IMR-90 (cell line): ENCODE results near the gene MYH6. TPM values are rescaled to one million over a fixed set of nuclear protein-coding genes. Genes with fewer than 3 reads are reported as not detected.

Experiments
- ATAC-seq: fragments of 200-7000 bp; cut with Tn5 transposase; 2 replicates; pipeline ENCODE4 v1.9.1; 2020; ENCODE audit warnings: low read depth, mild to moderate bottlenecking, moderate library complexity
- BruUV-seq: library from RNA; stranded (reverse); fragments of 400-500 nt; replicated peaks from 2 replicates; lab custom pipeline; 2021; lab: Mats Ljungman, UMichigan
- CTCF ChIA-PET: fragments of 300-600 bp; formaldehyde crosslinking; extraction: SDS; loops from one replicate; lab custom pipeline; 2021; ENCODE audit warnings: antibody characterized with exemption; lab: Yijun Ruan, JAX
- POLR2A ChIA-PET: fragments of 300-600 bp; sonication (Branson Sonifier 250); formaldehyde crosslinking; loops from one replicate; lab custom pipeline; 2022; ENCODE audit warnings: antibody characterized with exemption; ENCODE audit not compliant: unreplicated experiment; lab: Charles Lee
- DNase-seq: peaks from one replicate; pipeline ENCODE4 v3.0.0; 2013
- H2AFZ ChIP-seq: replicated peaks from 2 replicates; pipeline ENCODE3; 2013; ENCODE audit warnings: low read length, mild to moderate bottlenecking; ENCODE audit not compliant: poor library complexity
- H2AK5ac ChIP-seq: 2 replicates; pipeline ENCODE4 v1.6.1; 2013; ENCODE audit warnings: low read depth, low read length, inconsistent platforms
- H2AK9ac ChIP-seq: replicated peaks from 2 replicates; pipeline ENCODE3; 2013; ENCODE audit warnings: mild to moderate bottlenecking, low read depth, low read length, moderate library complexity; ENCODE audit not compliant: poor library complexity
- H2BK120ac ChIP-seq: 2 replicates; pipeline ENCODE4 v1.6.1; 2013; ENCODE audit warnings: low read depth, low read length, inconsistent platforms
- H2BK15ac ChIP-seq: 3 replicates; pipeline ENCODE4 v1.6.1; 2013; ENCODE audit warnings: low read depth, low read length, inconsistent platforms
- H2BK20ac ChIP-seq: 2 replicates; pipeline ENCODE4 v1.6.1; 2013; ENCODE audit warnings: low read depth, mild to moderate bottlenecking, inconsistent platforms, low read length, moderate library complexity
- H2BK5ac ChIP-seq: 2 replicates; pipeline ENCODE4 v1.6.1; 2013; ENCODE audit warnings: mild to moderate bottlenecking, low read depth, low read length, inconsistent platforms; ENCODE audit not compliant: poor library complexity, severe bottlenecking
- H3K14ac ChIP-seq: replicated peaks from 2 replicates; pipeline ENCODE4 v1.6.1; 2013; ENCODE audit warnings: low read depth, low read length, inconsistent platforms
- H3K18ac ChIP-seq: 2 replicates; pipeline ENCODE4 v1.6.1; 2013; ENCODE audit warnings: low read depth, low read length, control low read depth
- H3K23ac ChIP-seq: 2 replicates; pipeline ENCODE4 v1.6.1; 2013; ENCODE audit warnings: low read depth, low read length, inconsistent platforms
- H3K27ac ChIP-seq: 2 replicates; pipeline ENCODE4 v1.5.1; 2013; ENCODE audit warnings: mild to moderate bottlenecking, control low read depth, low read length; ENCODE audit not compliant: insufficient read depth
- H3K27me3 ChIP-seq: 2 replicates; pipeline ENCODE4 v1.6.1; 2013; ENCODE audit warnings: low read length; ENCODE audit not compliant: control insufficient read depth, insufficient read depth
- H3K36me3 ChIP-seq: 2 replicates; pipeline ENCODE4 v1.6.1; 2013; ENCODE audit warnings: low read length, mixed read lengths; ENCODE audit not compliant: control insufficient read depth, insufficient read depth
- H3K4ac ChIP-seq: 2 replicates; pipeline ENCODE4 v1.6.1; 2013; ENCODE audit warnings: low read depth, low read length, inconsistent platforms
- H3K4me1 ChIP-seq: 2 replicates; pipeline ENCODE4 v1.6.1; 2013; ENCODE audit warnings: low read length, mixed read lengths; ENCODE audit not compliant: control insufficient read depth, insufficient read depth
- H3K4me2 ChIP-seq: 2 replicates; pipeline ENCODE4 v1.6.1; 2013; ENCODE audit warnings: low read depth, mild to moderate bottlenecking, control low read depth, low read length, moderate library complexity
- H3K4me3 ChIP-seq: 2 replicates; pipeline ENCODE4 v1.5.1; 2013; ENCODE audit warnings: low read depth, mild to moderate bottlenecking, control low read depth, low read length, moderate library complexity; ENCODE audit not compliant: insufficient read depth
- H3K56ac ChIP-seq: 2 replicates; pipeline ENCODE4 v1.6.1; 2013; ENCODE audit warnings: low read length, inconsistent platforms; ENCODE audit not compliant: insufficient read depth; ENCODE audit errors: extremely low read depth
- H3K79me1 ChIP-seq, 2 experiments: 2 replicates each; pipeline ENCODE4 v1.6.1; 2013; ENCODE audit warnings: low read length in 2 of 2, inconsistent platforms in 1 of 2, low read depth in 1 of 2
- H3K9ac ChIP-seq: 2 replicates; pipeline ENCODE4 v1.6.1; 2013; ENCODE audit warnings: low read depth, low read length, control low read depth
- H3K9me1 ChIP-seq: 2 replicates; pipeline ENCODE4 v1.6.1; 2013; ENCODE audit warnings: low read length, inconsistent platforms; ENCODE audit not compliant: insufficient read depth
- H3K9me3 ChIP-seq: 2 replicates; pipeline ENCODE4 v1.6.1; 2013; ENCODE audit warnings: low read length; ENCODE audit not compliant: control insufficient read depth, insufficient read depth
- H4K20me1 ChIP-seq: 2 replicates; pipeline ENCODE4 v1.6.1; 2013; ENCODE audit warnings: low read length, inconsistent platforms; ENCODE audit not compliant: insufficient read depth
- H4K5ac ChIP-seq: 2 replicates; pipeline ENCODE4 v1.6.1; 2013; ENCODE audit warnings: mild to moderate bottlenecking, low read depth, low read length, control low read depth
- H4K8ac ChIP-seq, 2 experiments: 2 replicates each; pipeline ENCODE4 v1.6.1; 2013; ENCODE audit warnings: low read depth in 2 of 2, low read length in 2 of 2, control low read depth in 1 of 2, inconsistent platforms in 1 of 2
- H4K91ac ChIP-seq: 2 replicates; pipeline ENCODE4 v1.6.1; 2013; ENCODE audit warnings: low read depth, low read length, inconsistent platforms; ENCODE audit not compliant: insufficient read depth
- MAFK ChIP-seq: IDR thresholded peaks from 2 replicates; pipeline ENCODE4 v1.6.1; 2012; ENCODE audit warnings: low read depth, low read length, improper control_type of control experiment
- NFE2L2 ChIP-seq: fragments of 150-350 bp; IDR thresholded peaks from 2 replicates; pipeline ENCODE4 v1.6.1; 2016; ENCODE audit warnings: low read depth, mild to moderate bottlenecking, low read length
- WGBS, 2 experiments: methylation state at CpG; one replicate each; pipeline versions ENCODE4 v1.1.5 to v1.1.7; 2013; ENCODE audit warnings: missing lambda C conversion rate in 2 of 2; ENCODE audit not compliant: insufficient read length in 1 of 2; ENCODE audit errors: extremely low coverage in 2 of 2; 5-methylcytosine and 5-hydroxymethylcytosine counted together
- dilution Hi-C: fragments of 300-500 bp; cut with HindIII; formaldehyde crosslinking; loops from one replicate; pipeline ENCODE4 v1.14.3; 2018; ENCODE audit warnings: low sequenced_read_pairs; ENCODE audit not compliant: unreplicated experiment
- in situ Hi-C: fragments of 300-500 bp; cut with MboI; formaldehyde crosslinking; loops from 3 replicates; pipeline ENCODE4 v1.14.3; 2019; ENCODE audit warnings: low sequenced_read_pairs, inconsistent platforms, mixed read lengths
- intact Hi-C: fragments of 100-400 bp; cut with micrococcal nuclease; formaldehyde crosslinking; loops from 2 replicates; pipeline ENCODE4 v1.10.0; 2022
- polyA plus RNA-seq, 3 experiments: library from polyadenylated mRNA; depleted of rRNA; stranded (reverse); fragments of >200 nt; gene quantifications; 2 replicates each; pipeline ENCODE4 v1.2.3, GENCODE V29; 2012; ENCODE audit warnings: low replicate concordance in 1 of 3
- total RNA-seq: library from RNA; depleted of rRNA; stranded (reverse); fragments of >200 nt; gene quantifications from 2 replicates; pipeline ENCODE4 v1.2.3, GENCODE V29; 2012
- TF ChIP-seq, protein P1 (sequence below): fragments of 150-350 bp; IDR thresholded peaks from 2 replicates; pipeline ENCODE4 v1.6.1; 2016; ENCODE audit warnings: low read depth, mild to moderate bottlenecking, low read length, moderate library complexity, borderline replicate concordance

The MYH6 gene
- total and polyA plus RNA-seq, 2 of the 4 experiments (the other 2 are of a cell fraction): not detected

DNA sequence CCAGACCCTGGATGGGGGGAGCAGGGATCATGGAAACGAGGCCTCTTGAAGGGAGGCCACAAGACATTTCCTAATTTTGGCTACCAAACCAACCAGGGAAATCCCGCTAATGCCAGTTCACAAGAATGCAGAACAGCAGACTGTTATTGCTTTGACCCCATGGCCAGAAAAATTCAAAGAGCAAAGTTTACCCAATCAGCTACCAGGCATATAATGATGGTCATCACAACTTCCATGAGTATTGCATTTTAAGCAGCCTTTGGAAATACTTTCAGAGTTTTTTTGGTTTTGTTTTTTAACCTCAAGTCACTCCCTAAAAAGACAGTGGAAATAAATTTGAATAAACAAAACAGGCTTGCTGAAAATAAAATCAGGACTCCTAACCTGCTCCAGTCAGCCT, 35.6 kb downstream of the MYH6 start, which contains the start of gene IL25:
Gene IL25 (plus strand): TSS at position 301 of the 400 bp plus-strand sequence.
- Histone ChIP-seq H2AK9ac (no peak within 1 kb of the TSS), H3K4me3 (no peak within 1 kb of the TSS), H3K4me1 (no peaks in the 10 kb centered on the region), H2BK120ac (no peak within 1 kb of the TSS), H3K79me1 (no peaks in the 10 kb centered on the region), H2AFZ (no peak within 1 kb of the TSS), H4K8ac (no peak within 1 kb of the TSS), H4K5ac (no peak within 1 kb of the TSS), H2BK5ac (no peak within 1 kb of the TSS), H4K20me1 (no peaks in the 10 kb centered on the region), H3K14ac (no peak within 1 kb of the TSS), H3K36me3 (no peaks in the 10 kb centered on the region), H3K9ac (no peak within 1 kb of the TSS), H2BK15ac (no peak within 1 kb of the TSS), H3K27ac (no peak within 1 kb of the TSS), H3K27me3 (peaks cover 48% of the 10 kb centered on the region), H3K56ac (no peak within 1 kb of the TSS), H2BK20ac (no peak within 1 kb of the TSS), H3K4me2 (no peak within 1 kb of the TSS), H3K9me1 (0 out of 2 replicates have a peak, but pooled peaks cover 2% of the 10 kb centered on the region), H3K18ac (no peak within 1 kb of the TSS), H3K23ac (no peak within 1 kb of the TSS), H3K4ac (no peak within 1 kb of the TSS), H2AK5ac (no peak within 1 kb of the TSS), H4K91ac (no peak within 1 kb of the TSS), H3K9me3 (no peaks in the 10 kb centered on the region)
- WGBS, 2 experiments: no CpG with 5 or more reads among the region's 2 CpGs
- ChIA-PET CTCF (no interaction called here), POLR2A (no interaction called here)
- intact Hi-C loops: no loop called here
- ATAC-seq (no peak), DNase-seq (no peak)
- in situ Hi-C loops: loop anchor here (10.0 kb wide), 1 partner anchor 48 kb away; the partner anchor contains the start of gene PABPN1
- dilution Hi-C loops: no loop called here
- TF ChIP-seq, protein P1, sequence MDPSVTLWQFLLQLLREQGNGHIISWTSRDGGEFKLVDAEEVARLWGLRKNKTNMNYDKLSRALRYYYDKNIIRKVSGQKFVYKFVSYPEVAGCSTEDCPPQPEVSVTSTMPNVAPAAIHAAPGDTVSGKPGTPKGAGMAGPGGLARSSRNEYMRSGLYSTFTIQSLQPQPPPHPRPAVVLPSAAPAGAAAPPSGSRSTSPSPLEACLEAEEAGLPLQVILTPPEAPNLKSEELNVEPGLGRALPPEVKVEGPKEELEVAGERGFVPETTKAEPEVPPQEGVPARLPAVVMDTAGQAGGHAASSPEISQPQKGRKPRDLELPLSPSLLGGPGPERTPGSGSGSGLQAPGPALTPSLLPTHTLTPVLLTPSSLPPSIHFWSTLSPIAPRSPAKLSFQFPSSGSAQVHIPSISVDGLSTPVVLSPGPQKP: no peak
- TF ChIP-seq NFE2L2 (no peak), MAFK (no peak)
- no TSS peak for BruUV-seq
